ENCODE measurements around the gene S100A14.

DNA sequence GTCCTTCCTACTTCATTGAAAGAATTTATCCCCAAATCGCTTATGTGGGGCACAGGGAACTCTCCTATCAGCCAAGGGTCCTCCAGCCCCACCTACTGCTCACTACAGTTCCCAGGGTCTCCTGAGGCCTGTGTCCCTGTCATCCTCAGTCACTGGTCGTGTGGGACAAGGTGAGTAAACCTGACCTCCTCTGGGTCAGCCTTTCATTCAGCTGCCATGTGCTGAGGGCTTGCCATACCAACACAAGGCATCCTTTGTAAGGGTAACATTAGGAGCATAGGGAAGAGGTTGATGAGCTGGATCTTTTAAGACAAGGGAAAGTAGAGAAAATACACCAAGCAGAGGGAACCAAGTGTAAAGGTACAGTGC, 31.2 kb upstream of the S100A14 start:
- TF ChIP-seq CTCF (IDR thresholded peaks at IDR 0.05) (no peak), POLR2A (IDR thresholded peaks at IDR 0.05) (no peak)
